ENCODE measurements around the gene SETBP1. TPM values are rescaled to one million over a fixed set of nuclear protein-coding genes. Genes with fewer than 3 reads are reported as not detected.
A peak's percentile ranks its signal among the peaks of the same experiment; 100 is the strongest.

SETBP1 gene
- total and polyA plus RNA-seq, 3 donors from 2014 or later = 6.2 to 34.7 (median 33.1) TPM

- TF ChIP-seq POLR2A (IDR thresholded peaks at IDR 0.05) = no peak
- no peak for TF ChIP-seq CTCF (IDR thresholded peaks at IDR 0.05)
- Histone ChIP-seq H3K27ac (peak overlapping the region; percentile 84 to 86), H3K27me3 (no peaks in the 10 kb centered on the region), H3K9me3 (no peaks in the 10 kb centered on the region), H3K36me3 (ENCODE audit: low read depth, missing control alignments) (no peaks in the 10 kb centered on the region), H3K4me3 (no peak overlapping the region), H3K4me1 (peaks cover 23% of the 10 kb centered on the region)
- DNase-seq = peak; percentile 83
- WGBS, 2 donors = 32 to 53% methylated on average over 7 of the region's 7 CpGs
- intact Hi-C loops (cut with DNase I; ENCODE audit: low total_unique reads) = no loop called here
These were observed 122.4 kb downstream of the SETBP1 start for GRCh38 chr18:44803019-44803650.

GRCh38 chr18:44804033-44804432 is 123.3 kb downstream of the SETBP1 start:
- no peak for TF ChIP-seq CTCF (IDR thresholded peaks at IDR 0.05)
- TF ChIP-seq POLR2A (IDR thresholded peaks at IDR 0.05) = no peak
- WGBS, 2 donors = 82 to 89% methylated on average over 2 of the region's 2 CpGs
- Histone ChIP-seq H3K36me3 (ENCODE audit: low read depth, missing control alignments) (no peaks in the 10 kb centered on the region), H3K4me3 (no peak overlapping the region), H3K27me3 (no peaks in the 10 kb centered on the region), H3K9me3 (no peaks in the 10 kb centered on the region), H3K4me1 (peaks cover 23% of the 10 kb centered on the region), H3K27ac (peak overlapping the region; percentile 84 to 86)
- DNase-seq = no peak
- intact Hi-C loops (cut with DNase I; ENCODE audit: low total_unique reads) = no loop called here

GRCh38 chr18:44805176-44805575 is 124.5 kb downstream of the SETBP1 start:
- Histone ChIP-seq H3K36me3 (ENCODE audit: low read depth, missing control alignments) (no peaks in the 10 kb centered on the region), H3K4me3 (no peak overlapping the region), H3K27me3 (no peaks in the 10 kb centered on the region), H3K4me1 (peaks cover 23% of the 10 kb centered on the region), H3K9me3 (no peaks in the 10 kb centered on the region), H3K27ac (peak overlapping the region in 1 of 2 donors; percentile 84)
- no peak for DNase-seq
- 68 to 80% methylated on average over 3 of the region's 3 CpGs for WGBS, 2 donors
- TF ChIP-seq CTCF (IDR thresholded peaks at IDR 0.05) = no peak
- no peak for TF ChIP-seq POLR2A (IDR thresholded peaks at IDR 0.05)
- intact Hi-C loops (cut with DNase I; ENCODE audit: low total_unique reads) = no loop called here

- Histone ChIP-seq H3K36me3 (ENCODE audit: low read depth, missing control alignments) (no peaks in the 10 kb centered on the region), H3K9me3 (no peaks in the 10 kb centered on the region), H3K4me1 (peaks cover 23% of the 10 kb centered on the region), H3K27ac (peak overlapping the region in 1 of 2 donors; percentile 84), H3K4me3 (no peak overlapping the region), H3K27me3 (no peaks in the 10 kb centered on the region)
- DNase-seq = no peak
- intact Hi-C loops (cut with DNase I; ENCODE audit: low total_unique reads) = no loop called here
- WGBS, 2 donors = 93 to 98% methylated on average over 3 of the region's 3 CpGs
- TF ChIP-seq POLR2A (IDR thresholded peaks at IDR 0.05) (no peak), CTCF (IDR thresholded peaks at IDR 0.05) (no peak)
These were observed 125.0 kb downstream of the SETBP1 start for GRCh38 chr18:44805643-44806042.

GRCh38 chr18:44807766-44808165 is 127.1 kb downstream of the SETBP1 start:
- H3K27ac ChIP-seq = no peak overlapping the region
- no peaks in the 10 kb centered on the region for H3K36me3 ChIP-seq (ENCODE audit: low read depth, missing control alignments)
- TF ChIP-seq CTCF (IDR thresholded peaks at IDR 0.05) (no peak), POLR2A (IDR thresholded peaks at IDR 0.05) (no peak)
- H3K27me3 ChIP-seq = no peaks in the 10 kb centered on the region
- DNase-seq = no peak
- WGBS, 2 donors = 50 to 64% methylated on average over 2 of the region's 2 CpGs
- intact Hi-C loops (cut with DNase I; ENCODE audit: low total_unique reads) = no loop called here
- peaks cover 16% of the 10 kb centered on the region for H3K4me1 ChIP-seq
- no peak overlapping the region for H3K4me3 ChIP-seq
- H3K9me3 ChIP-seq = no peaks in the 10 kb centered on the region
